PC-3 (cell line): ENCODE results near the gene CDH13.

Source experiments
- CTCF ChIP-seq: fragments of 300-600 bp; sonication (generic); conservative IDR thresholded peaks from 2 replicates; pipeline ENCODE4 v1.5.1; 2017; ENCODE audit warnings: antibody characterized with exemption, low read depth, mild to moderate bottlenecking, low read length
- EZH2 ChIP-seq: fragments of 300-600 bp; sonication (generic); IDR thresholded peaks from one replicate; pipeline ENCODE4 v1.6.1; 2017; ENCODE audit warnings: antibody characterized with exemption, mild to moderate bottlenecking, low read length; ENCODE audit not compliant: unreplicated experiment
- EZH2phosphoT487 ChIP-seq: fragments of 300-600 bp; sonication (generic); IDR thresholded peaks from 2 replicates; pipeline ENCODE4 v1.6.1; 2018; ENCODE audit warnings: mild to moderate bottlenecking, antibody characterized with exemption, low read length, borderline replicate concordance

DNA sequence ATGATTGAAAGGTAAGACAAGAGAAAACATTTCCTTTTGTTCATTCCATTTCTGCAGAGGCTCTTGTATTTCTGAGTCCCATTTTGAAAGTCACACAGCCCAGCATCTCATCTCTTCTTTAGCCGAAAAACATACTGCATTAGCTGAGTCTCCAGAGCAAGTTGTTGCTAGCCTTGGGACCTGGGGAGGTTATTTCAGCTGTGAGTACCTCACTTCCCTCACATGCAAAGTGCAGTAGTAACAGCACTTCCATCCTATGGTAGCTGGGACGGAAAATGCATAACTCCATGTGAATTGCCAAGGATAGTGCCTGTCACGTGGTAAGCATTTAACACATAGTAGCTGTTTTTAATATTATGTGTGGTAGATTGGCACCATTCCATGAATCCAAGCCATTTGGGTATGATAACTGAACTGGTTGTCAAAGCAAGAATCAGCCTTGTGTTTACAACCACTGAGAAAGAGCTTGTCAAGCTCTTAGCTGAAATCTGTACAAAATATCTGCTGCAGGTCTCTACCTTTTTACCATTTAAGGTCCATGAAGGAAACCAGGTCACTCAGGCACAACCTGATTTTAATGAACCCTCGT lies 345.7 kb downstream of the CDH13 start:
- no peak for TF ChIP-seq CTCF
- TF ChIP-seq EZH2 = no peak
- no peak for TF ChIP-seq EZH2phosphoT487
